ES-I3 (cell line): Measurements from ENCODE around the gene BCL2.

ENCODE experiments used
- H3K36me3 ChIP-seq: 2 replicates; pipeline ENCODE4 v1.6.1; 2013; ENCODE audit warnings: mild to moderate bottlenecking, low read length, control low read depth, moderate library complexity; ENCODE audit not compliant: insufficient read depth
- H3K4me1 ChIP-seq: 2 replicates; pipeline ENCODE4 v1.6.1; 2013; ENCODE audit warnings: mild to moderate bottlenecking, control low read depth, low read length; ENCODE audit not compliant: insufficient read depth
- H3K9ac ChIP-seq: 2 replicates; pipeline ENCODE4 v1.6.1; 2013; ENCODE audit warnings: low read depth, mild to moderate bottlenecking, low read length, moderate library complexity
- H3K9me3 ChIP-seq: 2 replicates; pipeline ENCODE4 v1.6.1; 2013; ENCODE audit warnings: mild to moderate bottlenecking, low read length, moderate library complexity; ENCODE audit not compliant: control insufficient read depth, insufficient read depth

The BCL2 gene

GRCh38 chr18:63271148-63271547 is 48.4 kb downstream of the BCL2 start:
- Histone ChIP-seq H3K4me1 (no peaks in the 10 kb centered on the region), H3K9me3 (no peaks in the 10 kb centered on the region), H3K36me3 (no peaks in the 10 kb centered on the region), H3K9ac (no peak overlapping the region)

- Histone ChIP-seq H3K36me3 (no peaks in the 10 kb centered on the region), H3K9ac (no peak overlapping the region), H3K9me3 (no peaks in the 10 kb centered on the region), H3K4me1 (no peaks in the 10 kb centered on the region)
Observed at GRCh38 chr18:63267975-63268721, 51.4 kb downstream of the BCL2 start.

GRCh38 chr18:63266888-63267790 is 52.4 kb downstream of the BCL2 start:
- H3K9ac ChIP-seq, result no peak overlapping the region
- no peaks in the 10 kb centered on the region for H3K36me3 ChIP-seq
- no peaks in the 10 kb centered on the region for H3K9me3 ChIP-seq
- no peaks in the 10 kb centered on the region for H3K4me1 ChIP-seq

GRCh38 chr18:63265326-63265725 is 54.2 kb downstream of the BCL2 start:
- Histone ChIP-seq H3K9ac (no peak overlapping the region), H3K4me1 (no peaks in the 10 kb centered on the region), H3K36me3 (no peaks in the 10 kb centered on the region), H3K9me3 (no peaks in the 10 kb centered on the region)

GRCh38 chr18:63264871-63265270 is 54.7 kb downstream of the BCL2 start:
- H3K9ac ChIP-seq, result no peak overlapping the region
- H3K36me3 ChIP-seq, result no peaks in the 10 kb centered on the region
- no peaks in the 10 kb centered on the region for H3K4me1 ChIP-seq
- H3K9me3 ChIP-seq, result no peaks in the 10 kb centered on the region

GRCh38 chr18:63263444-63263843 is 56.1 kb downstream of the BCL2 start:
- H3K4me1 ChIP-seq, result no peaks in the 10 kb centered on the region
- no peaks in the 10 kb centered on the region for H3K36me3 ChIP-seq
- H3K9ac ChIP-seq, result no peak overlapping the region
- H3K9me3 ChIP-seq, result no peaks in the 10 kb centered on the region

GRCh38 chr18:63262369-63263335 is 56.9 kb downstream of the BCL2 start:
- Histone ChIP-seq H3K36me3 (no peaks in the 10 kb centered on the region), H3K9me3 (no peaks in the 10 kb centered on the region), H3K4me1 (no peaks in the 10 kb centered on the region), H3K9ac (no peak overlapping the region)

GRCh38 chr18:63261029-63261428 is 58.5 kb downstream of the BCL2 start:
- Histone ChIP-seq H3K9me3 (no peaks in the 10 kb centered on the region), H3K4me1 (no peaks in the 10 kb centered on the region), H3K36me3 (no peaks in the 10 kb centered on the region), H3K9ac (no peak overlapping the region)

- Histone ChIP-seq H3K4me1 (no peaks in the 10 kb centered on the region), H3K9me3 (no peaks in the 10 kb centered on the region), H3K9ac (no peak overlapping the region), H3K36me3 (no peaks in the 10 kb centered on the region)
Observed at GRCh38 chr18:63260380-63260754, 59.2 kb downstream of the BCL2 start.

GRCh38 chr18:63259567-63260379 is 59.8 kb downstream of the BCL2 start:
- Histone ChIP-seq H3K36me3 (no peaks in the 10 kb centered on the region), H3K9ac (no peak overlapping the region), H3K9me3 (no peaks in the 10 kb centered on the region), H3K4me1 (no peaks in the 10 kb centered on the region)

- no peaks in the 10 kb centered on the region for H3K36me3 ChIP-seq
- no peaks in the 10 kb centered on the region for H3K4me1 ChIP-seq
- H3K9me3 ChIP-seq, result no peaks in the 10 kb centered on the region
- H3K9ac ChIP-seq, result no peak overlapping the region
Observed at GRCh38 chr18:63258749-63259566, 60.6 kb downstream of the BCL2 start.

GRCh38 chr18:63257453-63257852 is 62.1 kb downstream of the BCL2 start:
- H3K9ac ChIP-seq, result no peak overlapping the region
- H3K36me3 ChIP-seq, result no peaks in the 10 kb centered on the region
- no peaks in the 10 kb centered on the region for H3K9me3 ChIP-seq

GRCh38 chr18:63255435-63255834 is 64.1 kb downstream of the BCL2 start:
- Histone ChIP-seq H3K4me1 (no peaks in the 10 kb centered on the region), H3K36me3 (no peaks in the 10 kb centered on the region), H3K9ac (no peak overlapping the region), H3K9me3 (no peaks in the 10 kb centered on the region)

More at GRCh38 chr18:63257453-63257852, 62.1 kb downstream of the BCL2 start:
- no peaks in the 10 kb centered on the region for H3K4me1 ChIP-seq
